ENCODE results near the gene SRPK3.
"Not testable (repeated sequence)": the region's sequence is repeated elsewhere in the genome, so short reads cannot be mapped to it uniquely, and the experiment has no call there.

Gene SRPK3

GRCh38 chrX:153744210-153745066, 36.4 kb upstream of the SRPK3 start:
- in situ Hi-C loops (cut with MboI; ENCODE audit: low sequenced_read_pairs): no loop called here

GRCh38 chrX:153745067-153745433, 35.8 kb upstream of the SRPK3 start:
- in situ Hi-C loops (cut with MboI; ENCODE audit: low sequenced_read_pairs): not testable (repeated sequence)

GRCh38 chrX:153746359-153746758, 34.5 kb upstream of the SRPK3 start:
- in situ Hi-C loops (cut with MboI; ENCODE audit: low sequenced_read_pairs): no loop called here

GRCh38 chrX:153746991-153747390, 33.9 kb upstream of the SRPK3 start:
- in situ Hi-C loops (cut with MboI; ENCODE audit: low sequenced_read_pairs): not testable (repeated sequence)

GRCh38 chrX:153749017-153749416, 31.8 kb upstream of the SRPK3 start:
- in situ Hi-C loops (cut with MboI; ENCODE audit: low sequenced_read_pairs): not testable (repeated sequence)

GRCh38 chrX:153750127-153750774, 30.6 kb upstream of the SRPK3 start:
- in situ Hi-C loops (cut with MboI; ENCODE audit: low sequenced_read_pairs): no loop called here

GRCh38 chrX:153755136-153755535, 25.7 kb upstream of the SRPK3 start:
- in situ Hi-C loops (cut with MboI; ENCODE audit: low sequenced_read_pairs): no loop called here

GRCh38 chrX:153761863-153762262, 19.0 kb upstream of the SRPK3 start:
- in situ Hi-C loops (cut with MboI; ENCODE audit: low sequenced_read_pairs): no loop called here

GRCh38 chrX:153762626-153763173, 18.1 kb upstream of the SRPK3 start:
- in situ Hi-C loops (cut with MboI; ENCODE audit: low sequenced_read_pairs): no loop called here

GRCh38 chrX:153763298-153763932, 17.4 kb upstream of the SRPK3 start:
- in situ Hi-C loops (cut with MboI; ENCODE audit: low sequenced_read_pairs): no loop called here

GRCh38 chrX:153763989-153764755, 16.7 kb upstream of the SRPK3 start, which contains the start of gene PLXNB3:
Gene PLXNB3 (plus strand): TSS chrX:153764249. CDS start chrX:153765536, 1,287 bp downstream.
- in situ Hi-C loops (cut with MboI; ENCODE audit: low sequenced_read_pairs): no loop called here

GRCh38 chrX:153764786-153765137, 16.1 kb upstream of the SRPK3 start:
- in situ Hi-C loops (cut with MboI; ENCODE audit: low sequenced_read_pairs): no loop called here

- in situ Hi-C loops (cut with MboI; ENCODE audit: low sequenced_read_pairs): no loop called here
Measured at GRCh38 chrX:153765138-153766079, 15.4 kb upstream of the SRPK3 start.

GRCh38 chrX:153766098-153766817, 14.6 kb upstream of the SRPK3 start:
- in situ Hi-C loops (cut with MboI; ENCODE audit: low sequenced_read_pairs): no loop called here

GRCh38 chrX:153766871-153767673, 13.8 kb upstream of the SRPK3 start:
- in situ Hi-C loops (cut with MboI; ENCODE audit: low sequenced_read_pairs): no loop called here

GRCh38 chrX:153767674-153768055, 13.2 kb upstream of the SRPK3 start:
- in situ Hi-C loops (cut with MboI; ENCODE audit: low sequenced_read_pairs): no loop called here

- in situ Hi-C loops (cut with MboI; ENCODE audit: low sequenced_read_pairs): no loop called here
Measured at GRCh38 chrX:153768311-153769157, 12.3 kb upstream of the SRPK3 start.
